Measurements from ENCODE around the gene KIF18A. TPM values are rescaled to one million over a fixed set of nuclear protein-coding genes. Genes with fewer than 3 reads are reported as not detected.

Gene KIF18A
- polyA plus RNA-seq, 1 donor from 2014 or later, result 0.83 TPM

DNA sequence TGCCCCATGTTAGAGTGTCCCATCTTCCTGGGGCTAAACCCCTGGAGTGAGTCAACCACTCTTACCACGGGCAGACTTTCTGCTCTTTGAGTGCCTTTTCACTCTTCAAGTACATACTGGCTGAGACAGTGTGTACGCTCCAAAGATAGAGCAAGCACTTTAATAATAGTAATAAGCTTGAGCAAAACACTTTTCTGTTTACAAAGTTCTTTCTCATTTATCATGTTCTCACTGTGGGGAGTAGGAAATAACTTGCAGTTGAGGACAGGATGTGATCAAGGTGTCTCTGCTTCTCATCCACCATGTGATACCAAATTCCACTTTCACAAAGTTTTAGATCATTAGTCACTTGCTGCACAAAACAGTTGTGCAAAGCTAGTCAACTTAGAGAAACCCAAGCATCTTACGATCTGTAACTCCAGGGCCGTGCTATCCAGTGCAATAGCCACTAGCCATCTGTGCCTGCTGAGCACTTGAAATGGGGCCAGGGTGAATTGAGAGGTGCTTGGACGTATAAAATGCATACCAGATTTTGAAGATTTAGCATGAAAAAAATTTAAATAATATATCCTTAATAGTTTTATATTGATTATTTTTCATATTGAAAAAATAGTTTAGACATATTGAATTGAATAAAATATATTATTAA lies 135.3 kb downstream of the KIF18A start:
- H3K9ac ChIP-seq (ENCODE audit: low read length), result no peak overlapping the region
- no peaks in the 10 kb centered on the region for H3K36me3 ChIP-seq (ENCODE audit: insufficient read depth, low read length)
- no peak overlapping the region for H3K27ac ChIP-seq (ENCODE audit: low read length)
- H3K9me2 ChIP-seq (ENCODE audit: insufficient read depth, low read length), result no peaks in the 10 kb centered on the region
- H4K20me1 ChIP-seq (ENCODE audit: insufficient read depth), result no peaks in the 10 kb centered on the region
- H3K9me3 ChIP-seq (ENCODE audit: low read length), result no peaks in the 10 kb centered on the region
- no peak overlapping the region for H2AFZ ChIP-seq (ENCODE audit: low read depth, low read length)
- no peaks in the 10 kb centered on the region for H3F3A ChIP-seq (ENCODE audit: insufficient read depth, low read length, poor library complexity, severe bottlenecking)
- no peaks in the 10 kb centered on the region for H3K79me2 ChIP-seq (replicated peaks; ENCODE audit: insufficient read depth, low read length)
- no peaks in the 10 kb centered on the region for H3K27me3 ChIP-seq (ENCODE audit: insufficient read depth, low read depth, low read length)
- TF ChIP-seq, protein P1, sequence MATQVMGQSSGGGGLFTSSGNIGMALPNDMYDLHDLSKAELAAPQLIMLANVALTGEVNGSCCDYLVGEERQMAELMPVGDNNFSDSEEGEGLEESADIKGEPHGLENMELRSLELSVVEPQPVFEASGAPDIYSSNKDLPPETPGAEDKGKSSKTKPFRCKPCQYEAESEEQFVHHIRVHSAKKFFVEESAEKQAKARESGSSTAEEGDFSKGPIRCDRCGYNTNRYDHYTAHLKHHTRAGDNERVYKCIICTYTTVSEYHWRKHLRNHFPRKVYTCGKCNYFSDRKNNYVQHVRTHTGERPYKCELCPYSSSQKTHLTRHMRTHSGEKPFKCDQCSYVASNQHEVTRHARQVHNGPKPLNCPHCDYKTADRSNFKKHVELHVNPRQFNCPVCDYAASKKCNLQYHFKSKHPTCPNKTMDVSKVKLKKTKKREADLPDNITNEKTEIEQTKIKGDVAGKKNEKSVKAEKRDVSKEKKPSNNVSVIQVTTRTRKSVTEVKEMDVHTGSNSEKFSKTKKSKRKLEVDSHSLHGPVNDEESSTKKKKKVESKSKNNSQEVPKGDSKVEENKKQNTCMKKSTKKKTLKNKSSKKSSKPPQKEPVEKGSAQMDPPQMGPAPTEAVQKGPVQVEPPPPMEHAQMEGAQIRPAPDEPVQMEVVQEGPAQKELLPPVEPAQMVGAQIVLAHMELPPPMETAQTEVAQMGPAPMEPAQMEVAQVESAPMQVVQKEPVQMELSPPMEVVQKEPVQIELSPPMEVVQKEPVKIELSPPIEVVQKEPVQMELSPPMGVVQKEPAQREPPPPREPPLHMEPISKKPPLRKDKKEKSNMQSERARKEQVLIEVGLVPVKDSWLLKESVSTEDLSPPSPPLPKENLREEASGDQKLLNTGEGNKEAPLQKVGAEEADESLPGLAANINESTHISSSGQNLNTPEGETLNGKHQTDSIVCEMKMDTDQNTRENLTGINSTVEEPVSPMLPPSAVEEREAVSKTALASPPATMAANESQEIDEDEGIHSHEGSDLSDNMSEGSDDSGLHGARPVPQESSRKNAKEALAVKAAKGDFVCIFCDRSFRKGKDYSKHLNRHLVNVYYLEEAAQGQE (IDR thresholded peaks at IDR 0.05; ENCODE audit: borderline replicate concordance), result no peak
- no peak overlapping the region for H3K4me2 ChIP-seq (ENCODE audit: low read length)
- H3K4me3 ChIP-seq (ENCODE audit: low read length), result no peak overlapping the region

DNA sequence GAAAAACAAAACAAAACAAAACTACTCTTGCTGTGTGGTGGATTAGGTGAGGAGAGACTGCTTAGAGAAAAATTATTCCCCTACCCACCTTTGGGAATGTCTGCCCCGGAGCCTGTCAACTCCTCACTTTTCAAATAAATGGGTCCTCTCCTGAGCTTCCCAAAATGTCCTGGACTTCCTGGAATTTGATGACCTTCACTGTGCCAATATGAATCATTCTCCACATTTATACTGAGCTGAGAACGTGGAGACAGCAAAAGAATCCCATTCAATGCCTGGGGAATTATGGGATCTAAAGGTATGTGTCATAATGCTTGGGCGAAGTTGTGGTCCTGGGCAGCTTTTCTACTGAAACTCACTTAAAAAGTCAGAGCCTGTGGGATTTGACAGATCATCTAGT lies 136.8 kb downstream of the KIF18A start:
- Histone ChIP-seq H3K9me3 (ENCODE audit: low read length) (no peaks in the 10 kb centered on the region), H4K20me1 (ENCODE audit: insufficient read depth) (no peaks in the 10 kb centered on the region), H3F3A (ENCODE audit: insufficient read depth, low read length, poor library complexity, severe bottlenecking) (no peaks in the 10 kb centered on the region), H3K27ac (ENCODE audit: low read length) (no peak overlapping the region), H3K79me2 (replicated peaks; ENCODE audit: insufficient read depth, low read length) (no peaks in the 10 kb centered on the region), H3K9me2 (ENCODE audit: insufficient read depth, low read length) (no peaks in the 10 kb centered on the region), H2AFZ (ENCODE audit: low read depth, low read length) (no peak overlapping the region), H3K27me3 (ENCODE audit: insufficient read depth, low read depth, low read length) (peaks cover under 1% of the 10 kb centered on the region), H3K9ac (ENCODE audit: low read length) (no peak overlapping the region), H3K4me2 (ENCODE audit: low read length) (no peak overlapping the region), H3K4me3 (ENCODE audit: low read length) (no peak overlapping the region), H3K36me3 (ENCODE audit: insufficient read depth, low read length) (no peaks in the 10 kb centered on the region)
- TF ChIP-seq SMC3 (conservative IDR thresholded peaks at IDR 0.05; ENCODE audit: poor library complexity) (no peak), EP300 (conservative IDR thresholded peaks at IDR 0.05; ENCODE audit: poor library complexity, severe bottlenecking) (no peak), EZH2 (IDR thresholded peaks at IDR 0.05; ENCODE audit: borderline replicate concordance, insufficient read depth, low read length, poor library complexity, severe bottlenecking) (no peak), TAF1 (IDR thresholded peaks at IDR 0.05; ENCODE audit: low read depth) (no peak), RAD21 (conservative IDR thresholded peaks at IDR 0.05) (no peak), MXI1 (conservative IDR thresholded peaks at IDR 0.05; ENCODE audit: poor library complexity, severe bottlenecking) (no peak), POLR2AphosphoS5 (IDR thresholded peaks at IDR 0.05) (no peak)
- TF ChIP-seq, protein P1 (IDR thresholded peaks at IDR 0.05; ENCODE audit: borderline replicate concordance), result no peak
- TF ChIP-seq, protein P2, sequence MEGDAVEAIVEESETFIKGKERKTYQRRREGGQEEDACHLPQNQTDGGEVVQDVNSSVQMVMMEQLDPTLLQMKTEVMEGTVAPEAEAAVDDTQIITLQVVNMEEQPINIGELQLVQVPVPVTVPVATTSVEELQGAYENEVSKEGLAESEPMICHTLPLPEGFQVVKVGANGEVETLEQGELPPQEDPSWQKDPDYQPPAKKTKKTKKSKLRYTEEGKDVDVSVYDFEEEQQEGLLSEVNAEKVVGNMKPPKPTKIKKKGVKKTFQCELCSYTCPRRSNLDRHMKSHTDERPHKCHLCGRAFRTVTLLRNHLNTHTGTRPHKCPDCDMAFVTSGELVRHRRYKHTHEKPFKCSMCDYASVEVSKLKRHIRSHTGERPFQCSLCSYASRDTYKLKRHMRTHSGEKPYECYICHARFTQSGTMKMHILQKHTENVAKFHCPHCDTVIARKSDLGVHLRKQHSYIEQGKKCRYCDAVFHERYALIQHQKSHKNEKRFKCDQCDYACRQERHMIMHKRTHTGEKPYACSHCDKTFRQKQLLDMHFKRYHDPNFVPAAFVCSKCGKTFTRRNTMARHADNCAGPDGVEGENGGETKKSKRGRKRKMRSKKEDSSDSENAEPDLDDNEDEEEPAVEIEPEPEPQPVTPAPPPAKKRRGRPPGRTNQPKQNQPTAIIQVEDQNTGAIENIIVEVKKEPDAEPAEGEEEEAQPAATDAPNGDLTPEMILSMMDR (IDR thresholded peaks at IDR 0.05; ENCODE audit: poor library complexity, severe bottlenecking), result no peak

Small RNA genes lying within 50 kb of the gene (small RNA-seq; reads per million reads assigned to genes)
- gene AC023206.1, result 0 reads per million in 3 experiments
- 0 to 0.03 (median 0) reads per million in 3 experiments for gene MIR610

Other genes starting within 250 kb of the KIF18A start
- gene METTL15, start 232 bp upstream of the KIF18A start, polyA plus RNA-seq, result 6.6 and 10.2 TPM in 2 replicates